GM23248 (cell line): ENCODE data around the gene MASP1. TPM values are rescaled to one million over a fixed set of nuclear protein-coding genes. Genes with fewer than 3 reads are reported as not detected.

Experiments
- DNase-seq: peaks from one replicate; pipeline ENCODE4 v3.0.0-alpha.2; 2015
- H2AFZ ChIP-seq: fragments of 200-600 bp; sonication (generic); 2 replicates; pipeline ENCODE4 v1.6.1; 2016; ENCODE audit warnings: antibody characterized with exemption
- H3F3A ChIP-seq: fragments of 200-600 bp; sonication (generic); 2 replicates; pipeline ENCODE4 v1.6.1; 2016; ENCODE audit warnings: mild to moderate bottlenecking, antibody characterized with exemption, mixed run types; ENCODE audit not compliant: insufficient read depth
- H3K27ac ChIP-seq: fragments of 200-600 bp; sonication (generic); 2 replicates; pipeline ENCODE4 v1.5.1; 2016; ENCODE audit warnings: mild to moderate bottlenecking
- H3K27me3 ChIP-seq: fragments of 200-600 bp; sonication (generic); replicated peaks from 2 replicates; pipeline ENCODE4 v1.6.1; 2016; ENCODE audit warnings: mild to moderate bottlenecking; ENCODE audit not compliant: insufficient read depth
- H3K36me3 ChIP-seq: fragments of 200-600 bp; sonication (generic); 2 replicates; pipeline ENCODE4 v1.6.1; 2016; ENCODE audit warnings: low read depth, mild to moderate bottlenecking
- H3K4me1 ChIP-seq: fragments of 200-600 bp; sonication (generic); 2 replicates; pipeline ENCODE4 v1.6.1; 2016; ENCODE audit warnings: mild to moderate bottlenecking; ENCODE audit not compliant: insufficient read depth
- H3K4me2 ChIP-seq: fragments of 200-600 bp; sonication (generic); one replicate; pipeline ENCODE4 v1.6.1; 2016; ENCODE audit warnings: mild to moderate bottlenecking; ENCODE audit not compliant: unreplicated experiment
- H3K4me3 ChIP-seq: fragments of 200-600 bp; sonication (generic); 2 replicates; pipeline ENCODE4 v1.5.1; 2016; ENCODE audit warnings: mild to moderate bottlenecking
- H3K79me2 ChIP-seq: fragments of 200-600 bp; sonication (generic); 2 replicates; pipeline ENCODE4 v1.6.1; 2016; ENCODE audit warnings: mild to moderate bottlenecking; ENCODE audit not compliant: insufficient read depth
- H3K9ac ChIP-seq: fragments of 200-600 bp; sonication (generic); 2 replicates; pipeline ENCODE4 v1.6.1; 2016; ENCODE audit warnings: mild to moderate bottlenecking
- H3K9me2 ChIP-seq: fragments of 200-600 bp; sonication (generic); 2 replicates; pipeline ENCODE4 v1.6.1; 2016; ENCODE audit warnings: mixed run types, mild to moderate bottlenecking, moderate library complexity; ENCODE audit not compliant: insufficient read depth
- H3K9me3 ChIP-seq: fragments of 200-600 bp; sonication (generic); one replicate; pipeline ENCODE4 v1.6.1; 2017; ENCODE audit warnings: low read depth
- H4K20me1 ChIP-seq: fragments of 200-600 bp; sonication (generic); 2 replicates; pipeline ENCODE4 v1.6.0; 2016; ENCODE audit not compliant: insufficient read depth
- EZH2 ChIP-seq: fragments of 200-600 bp; sonication (generic); IDR thresholded peaks from 2 replicates; pipeline ENCODE4 v1.6.1; 2018; ENCODE audit warnings: antibody characterized with exemption, mild to moderate bottlenecking; ENCODE audit not compliant: insufficient read depth, poor library complexity, severe bottlenecking
- EZH2phosphoT487 ChIP-seq: fragments of 200-600 bp; sonication (generic); IDR thresholded peaks from 2 replicates; pipeline ENCODE4 v1.6.1; 2018; ENCODE audit warnings: antibody characterized with exemption, moderate library complexity, mild to moderate bottlenecking, low read depth; ENCODE audit not compliant: insufficient read depth
- WGBS, 2 experiments: methylation state at CpG; one replicate each; pipeline ENCODE4 v1.1.6; 2015 to 2017; ENCODE audit warnings: low lambda C conversion rate in 2 of 2, low coverage in 1 of 2; ENCODE audit errors: missing lambda C conversion rate in 2 of 2; 5-methylcytosine and 5-hydroxymethylcytosine counted together
- in situ Hi-C: fragments of 300-500 bp; cut with MboI; formaldehyde crosslinking; loops from 2 replicates; pipeline ENCODE4 v1.15.0; 2020
- polyA plus RNA-seq: library from polyadenylated mRNA; unstranded; fragments of >200 nt; fragmentation: Nextera tagmentation; extraction: Ambion mirVana; gene quantifications from 2 replicates; pipeline ENCODE4 v1.2.1, GENCODE V29; 2016
- total RNA-seq: library from RNA; depleted of rRNA; stranded (reverse); fragments of >200 nt; shearing (Covaris generic); gene quantifications from 2 replicates; pipeline ENCODE4 v1.2.3, GENCODE V29; 2014

Gene MASP1
- total and polyA plus RNA-seq, 2 experiments from 2014 or later, result 32.8 to 52.3 TPM

DNA sequence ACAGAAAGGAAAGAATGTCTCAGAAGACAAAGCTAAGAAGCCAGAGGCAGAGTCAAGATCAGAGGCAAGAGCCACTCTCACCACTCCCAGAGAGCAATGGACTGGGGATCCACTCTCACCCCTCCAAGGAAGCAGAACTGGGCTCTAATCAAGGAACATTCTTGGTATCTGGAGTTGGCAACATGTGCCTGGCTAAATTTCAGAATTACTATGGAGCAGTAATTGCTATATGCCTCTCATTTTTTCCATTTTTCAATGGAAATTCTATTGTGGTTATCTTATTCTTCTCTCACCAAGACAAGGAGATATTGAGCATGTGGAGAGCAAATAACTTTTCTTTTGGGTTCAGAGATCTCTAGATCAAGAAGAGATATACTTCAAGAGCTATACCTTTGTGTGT, 22.1 kb downstream of the MASP1 start:
- H3K4me2 ChIP-seq, result no peak overlapping the region
- H4K20me1 ChIP-seq, result no peaks in the 10 kb centered on the region
- no peaks in the 10 kb centered on the region for H3K9me3 ChIP-seq
- no peaks in the 10 kb centered on the region for H3K27me3 ChIP-seq
- H3K27ac ChIP-seq, result no peak overlapping the region
- no peaks in the 10 kb centered on the region for H3K79me2 ChIP-seq
- H3K9ac ChIP-seq, result no peak overlapping the region
- no peak overlapping the region for H2AFZ ChIP-seq
- peaks cover 19% of the 10 kb centered on the region for H3F3A ChIP-seq
- no peaks in the 10 kb centered on the region for H3K36me3 ChIP-seq
- no peak for DNase-seq
- H3K4me1 ChIP-seq, result peaks cover 16% of the 10 kb centered on the region
- H3K4me3 ChIP-seq, result no peak overlapping the region
- TF ChIP-seq EZH2phosphoT487 (no peak), EZH2 (no peak)
- H3K9me2 ChIP-seq, result no peaks in the 10 kb centered on the region
- in situ Hi-C loops, result no loop called here

DNA sequence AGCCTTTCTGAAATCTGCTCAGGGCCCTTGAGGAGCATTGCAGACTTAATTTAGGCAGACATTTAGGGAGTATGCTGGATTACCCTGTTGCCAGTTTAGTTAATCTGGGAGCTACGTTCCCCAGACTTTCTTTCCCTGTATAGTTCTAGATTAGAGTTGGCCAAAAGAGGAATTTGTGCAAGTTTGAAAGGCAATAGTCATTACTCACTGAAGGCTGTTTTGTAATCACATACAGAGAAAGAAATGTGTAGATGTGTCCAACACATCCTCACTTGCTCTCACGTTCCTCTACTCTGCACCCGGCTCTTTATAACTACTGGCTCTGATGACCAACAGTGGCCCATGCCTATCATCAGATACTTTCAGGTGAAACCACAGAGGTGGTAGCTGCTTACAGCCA, 24.2 kb downstream of the MASP1 start:
- peak; percentile 37 for DNase-seq

DNA sequence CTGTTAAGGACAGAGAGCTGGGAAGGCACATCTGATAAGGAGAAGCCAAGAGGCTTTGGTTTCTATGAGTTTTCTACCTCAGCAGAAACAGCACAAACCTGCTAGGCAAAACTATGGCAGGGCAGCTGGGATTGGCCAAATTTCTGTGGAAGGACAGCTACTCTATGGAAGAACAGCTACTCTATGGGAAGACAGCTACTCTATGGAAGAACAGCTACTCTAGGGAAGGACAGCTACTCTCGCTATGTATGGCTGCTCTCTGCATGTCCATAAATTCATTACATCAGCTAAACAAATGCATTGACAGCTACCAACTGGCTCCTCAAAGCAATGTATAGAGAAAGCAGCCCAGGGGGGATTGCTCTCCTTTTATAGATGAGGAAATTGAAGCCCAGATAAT, 24.8 kb downstream of the MASP1 start:
- H4K20me1 ChIP-seq, result no peaks in the 10 kb centered on the region
- peaks cover 37% of the 10 kb centered on the region for H3K4me1 ChIP-seq
- peaks cover 47% of the 10 kb centered on the region for H3F3A ChIP-seq
- no peaks in the 10 kb centered on the region for H3K79me2 ChIP-seq
- no peaks in the 10 kb centered on the region for H3K27me3 ChIP-seq
- 100% methylated on average over 1 of the region's 1 CpG for WGBS, 2 experiments
- in situ Hi-C loops, result no loop called here
- no peaks in the 10 kb centered on the region for H3K36me3 ChIP-seq
- H3K4me3 ChIP-seq, result no peak overlapping the region
- DNase-seq, result no peak
- H3K27ac ChIP-seq, result no peak overlapping the region
- no peaks in the 10 kb centered on the region for H3K9me2 ChIP-seq
- no peak overlapping the region for H3K4me2 ChIP-seq
- no peaks in the 10 kb centered on the region for H3K9me3 ChIP-seq
- no peak overlapping the region for H3K9ac ChIP-seq
- TF ChIP-seq EZH2 (no peak), EZH2phosphoT487 (no peak)
- no peak overlapping the region for H2AFZ ChIP-seq

More for the DNA sequence above, 24.2 kb downstream of the MASP1 start:
- H4K20me1 ChIP-seq, result no peaks in the 10 kb centered on the region
- no peak overlapping the region for H3K27ac ChIP-seq
- no peak overlapping the region for H3K4me3 ChIP-seq
- WGBS, 2 experiments, result 81 to 94% methylated on average over 3 of the region's 3 CpGs
- no peaks in the 10 kb centered on the region for H3K9me2 ChIP-seq
- H3K4me2 ChIP-seq, result no peak overlapping the region
- H3K9ac ChIP-seq, result no peak overlapping the region
- no peaks in the 10 kb centered on the region for H3K27me3 ChIP-seq
- peaks cover 41% of the 10 kb centered on the region for H3F3A ChIP-seq
- no peaks in the 10 kb centered on the region for H3K36me3 ChIP-seq
- TF ChIP-seq EZH2, result no peak
- TF ChIP-seq EZH2phosphoT487, result no peak
- in situ Hi-C loops, result no loop called here
- no peaks in the 10 kb centered on the region for H3K79me2 ChIP-seq
- H3K4me1 ChIP-seq, result peaks cover 37% of the 10 kb centered on the region
- H2AFZ ChIP-seq, result no peak overlapping the region
- no peaks in the 10 kb centered on the region for H3K9me3 ChIP-seq

DNA sequence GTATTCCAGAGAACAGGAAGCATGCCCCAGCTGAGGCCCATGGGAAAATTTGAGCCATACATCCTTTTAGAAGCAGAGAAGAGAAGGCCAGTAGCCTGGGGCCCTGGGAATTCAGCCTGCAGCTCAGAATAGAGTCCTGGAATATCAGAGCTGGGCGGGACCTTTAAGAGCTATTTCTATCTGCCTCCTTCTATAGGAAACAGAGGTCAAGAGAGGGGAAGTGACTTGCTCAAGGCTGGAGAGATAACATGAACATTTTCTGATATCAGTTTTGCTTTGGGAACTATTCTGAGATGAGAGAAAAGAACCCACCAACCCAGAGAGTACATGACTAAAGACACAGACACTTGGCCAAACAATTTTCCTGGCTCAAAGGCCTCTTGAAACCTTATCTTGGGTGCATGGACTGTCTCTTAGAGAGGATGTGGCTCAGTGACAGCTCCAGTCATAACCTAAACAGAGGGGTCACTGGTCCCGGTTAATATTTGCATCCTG, 26.0 kb downstream of the MASP1 start:
- TF ChIP-seq EZH2, result no peak
- no peak for TF ChIP-seq EZH2phosphoT487
- H3K36me3 ChIP-seq, result peaks cover 2% of the 10 kb centered on the region; the same call in 1 of the 2 replicates
- no peaks in the 10 kb centered on the region for H3K27me3 ChIP-seq
- 97 to 98% methylated on average over 2 of the region's 2 CpGs for WGBS, 2 experiments
- H3K4me2 ChIP-seq, result no peak overlapping the region
- H3K27ac ChIP-seq, result peak overlapping the region; percentile 72; the same call in 1 of the 2 replicates
- no peaks in the 10 kb centered on the region for H3K9me3 ChIP-seq
- peaks cover 59% of the 10 kb centered on the region for H3F3A ChIP-seq
- H4K20me1 ChIP-seq, result no peaks in the 10 kb centered on the region
- no peak overlapping the region for H2AFZ ChIP-seq
- in situ Hi-C loops, result no loop called here
- DNase-seq, result no peak
- no peak overlapping the region for H3K9ac ChIP-seq
- no peaks in the 10 kb centered on the region for H3K79me2 ChIP-seq
- H3K4me3 ChIP-seq, result no peak overlapping the region
- no peaks in the 10 kb centered on the region for H3K9me2 ChIP-seq
- peaks cover 43% of the 10 kb centered on the region for H3K4me1 ChIP-seq

DNA sequence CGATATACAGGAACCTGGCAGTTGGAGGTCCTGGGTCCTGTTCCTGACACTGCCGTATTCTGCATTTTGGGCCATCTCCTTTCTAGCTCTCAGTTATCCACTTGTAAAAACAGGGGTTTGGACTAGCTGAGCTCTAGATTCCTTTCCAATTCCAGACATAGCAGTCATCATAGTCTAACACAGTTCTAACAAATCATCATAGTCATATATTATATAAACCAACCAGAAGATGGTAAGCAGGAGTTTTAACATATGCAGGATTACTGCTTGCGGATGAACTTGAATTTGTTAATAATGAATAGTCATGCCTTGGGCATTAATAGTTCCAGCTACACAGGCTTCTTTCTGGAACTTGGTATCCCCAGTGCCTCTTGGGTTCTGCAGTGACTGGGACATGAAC, 26.6 kb downstream of the MASP1 start:
- WGBS, 2 experiments, result 89 to 95% methylated on average over 3 of the region's 3 CpGs
- H3K9ac ChIP-seq, result no peak overlapping the region
- no peak overlapping the region for H2AFZ ChIP-seq

More for the DNA sequence above, 26.6 kb downstream of the MASP1 start:
- peak; percentile 46 for DNase-seq
- in situ Hi-C loops, result no loop called here
- no peaks in the 10 kb centered on the region for H3K9me3 ChIP-seq
- peak overlapping the region; percentile 66 for H3K4me2 ChIP-seq
- H3K4me1 ChIP-seq, result peaks cover 43% of the 10 kb centered on the region
- peaks cover 61% of the 10 kb centered on the region for H3F3A ChIP-seq
- no peaks in the 10 kb centered on the region for H3K27me3 ChIP-seq
- TF ChIP-seq EZH2phosphoT487 (no peak), EZH2 (no peak)
- H3K9me2 ChIP-seq, result no peaks in the 10 kb centered on the region
- peak overlapping the region; percentile 72 for H3K27ac ChIP-seq
- H3K4me3 ChIP-seq, result no peak overlapping the region
- peaks cover 8% of the 10 kb centered on the region; the same call in 1 of the 2 replicates for H3K36me3 ChIP-seq
- H3K79me2 ChIP-seq, result no peaks in the 10 kb centered on the region
- no peaks in the 10 kb centered on the region for H4K20me1 ChIP-seq
